PC-3 (cell line): ENCODE measurements around the gene SRGAP3. TPM values are rescaled to one million over a fixed set of nuclear protein-coding genes. Genes with fewer than 3 reads are reported as not detected.

Source experiments
- ATAC-seq: fragments of 200-7000 bp; cut with Tn5 transposase; 2 replicates; pipeline ENCODE4 v1.9.1; 2020; ENCODE audit warnings: mild to moderate bottlenecking, moderate library complexity
- BruUV-seq: library from RNA; stranded (reverse); fragments of 400-500 nt; replicated peaks from 2 replicates; lab custom pipeline; 2021; lab: Mats Ljungman, UMichigan
- CTCF ChIA-PET: fragments of 300-600 bp; sonication (Branson Sonifier 250); formaldehyde crosslinking; loops from one replicate; lab custom pipeline; 2022; ENCODE audit warnings: antibody characterized with exemption; lab: Charles Lee
- POLR2A ChIA-PET: fragments of 300-600 bp; sonication (Branson Sonifier 250); formaldehyde crosslinking; loops from one replicate; lab custom pipeline; 2022; ENCODE audit warnings: antibody characterized with exemption; ENCODE audit not compliant: unreplicated experiment; lab: Charles Lee
- DNase-seq: peaks from one replicate; pipeline ENCODE4 v3.0.0-alpha.2; 2015
- H2AFZ ChIP-seq: fragments of 300-600 bp; sonication (generic); 2 replicates; pipeline ENCODE4 v1.6.0; 2016; ENCODE audit warnings: antibody characterized with exemption, low read length
- H3F3A ChIP-seq: fragments of 300-600 bp; sonication (generic); one replicate; pipeline ENCODE4 v1.6.0; 2017; ENCODE audit warnings: antibody characterized with exemption, low read length, control low read depth, mild to moderate bottlenecking; ENCODE audit not compliant: unreplicated experiment
- H3K27ac ChIP-seq: fragments of 300-600 bp; sonication (generic); 2 replicates; pipeline ENCODE4 v1.5.1; 2016; ENCODE audit warnings: mild to moderate bottlenecking, low read length
- H3K27me3 ChIP-seq: fragments of 300-600 bp; sonication (generic); 2 replicates; pipeline ENCODE4 v1.6.1; 2016; ENCODE audit warnings: low read length, mixed read lengths
- H3K36me3 ChIP-seq: fragments of 300-600 bp; sonication (generic); 2 replicates; pipeline ENCODE4 v1.6.1; 2016; ENCODE audit warnings: low read depth, mixed run types, low read length, mixed read lengths
- H3K4me1 ChIP-seq: fragments of 300-600 bp; sonication (generic); 2 replicates; pipeline ENCODE4 v1.5.1; 2016; ENCODE audit warnings: low read length; ENCODE audit not compliant: insufficient read depth
- H3K4me2 ChIP-seq: fragments of 300-600 bp; sonication (generic); 2 replicates; pipeline ENCODE4 v1.6.0; 2016; ENCODE audit warnings: low read length
- H3K4me3 ChIP-seq: fragments of 300-600 bp; sonication (generic); 2 replicates; pipeline ENCODE4 v1.5.1; 2016; ENCODE audit warnings: mild to moderate bottlenecking, low read length, mixed read lengths
- H3K79me2 ChIP-seq: fragments of 300-600 bp; sonication (generic); 2 replicates; pipeline ENCODE4 v1.6.1; 2017; ENCODE audit warnings: low read length, mixed read lengths
- H3K9ac ChIP-seq: fragments of 300-600 bp; sonication (generic); 2 replicates; pipeline ENCODE4 v1.6.0; 2016; ENCODE audit warnings: mild to moderate bottlenecking, low read length
- H3K9me2 ChIP-seq: fragments of 300-600 bp; sonication (generic); replicated peaks from 2 replicates; pipeline ENCODE4 v1.6.1; 2016; ENCODE audit warnings: mixed run types, low read length, mixed read lengths
- H3K9me3 ChIP-seq: fragments of 300-600 bp; sonication (generic); 2 replicates; pipeline ENCODE4 v1.6.1; 2016; ENCODE audit warnings: low read length, mixed read lengths
- H4K20me1 ChIP-seq: fragments of 300-600 bp; sonication (generic); 2 replicates; pipeline ENCODE4 v1.6.1; 2016; ENCODE audit warnings: low read length, mixed read lengths
- CTCF ChIP-seq: fragments of 300-600 bp; sonication (generic); conservative IDR thresholded peaks from 2 replicates; pipeline ENCODE4 v1.5.1; 2017; ENCODE audit warnings: antibody characterized with exemption, low read depth, mild to moderate bottlenecking, low read length
- EZH2 ChIP-seq: fragments of 300-600 bp; sonication (generic); IDR thresholded peaks from one replicate; pipeline ENCODE4 v1.6.1; 2017; ENCODE audit warnings: antibody characterized with exemption, mild to moderate bottlenecking, low read length; ENCODE audit not compliant: unreplicated experiment
- EZH2phosphoT487 ChIP-seq: fragments of 300-600 bp; sonication (generic); IDR thresholded peaks from 2 replicates; pipeline ENCODE4 v1.6.1; 2018; ENCODE audit warnings: mild to moderate bottlenecking, antibody characterized with exemption, low read length, borderline replicate concordance
- intact Hi-C: fragments of 100-400 bp; cut with micrococcal nuclease; formaldehyde crosslinking; loops from 2 replicates; pipeline ENCODE4 v1.9.0; 2023
- total RNA-seq: library from RNA; depleted of rRNA; stranded (reverse); fragments of >200 nt; gene quantifications from 2 replicates; pipeline ENCODE4 v1.2.3, GENCODE V29; 2014

SRGAP3 gene
- total RNA-seq, 1 experiment from 2014 or later = 7.5 TPM

- no peak overlapping the region for H3K4me3 ChIP-seq
- no peak overlapping the region for H3K27ac ChIP-seq
- BruUV-seq = no TSS peak
- intact Hi-C loops = loop anchor here (1.0 to 5.0 kb wide), 7 partner anchors 78 to 404 kb away; partner anchors contain the start of genes OXTR and SRGAP3
- H3K4me1 ChIP-seq = no peaks in the 10 kb centered on the region
- H3K4me2 ChIP-seq = no peak overlapping the region
- H3F3A ChIP-seq = no peaks in the 10 kb centered on the region
- H3K27me3 ChIP-seq = no peaks in the 10 kb centered on the region
- no peaks in the 10 kb centered on the region for H3K79me2 ChIP-seq
- no peak for TF ChIP-seq EZH2
- TF ChIP-seq CTCF = no peak
- TF ChIP-seq EZH2phosphoT487 = no peak
- no peaks in the 10 kb centered on the region for H4K20me1 ChIP-seq
- DNase-seq (no peak), ATAC-seq (no peak)
- CTCF ChIA-PET = no interaction called here
- no peak overlapping the region for H3K9ac ChIP-seq
- H3K9me2 ChIP-seq = no peaks in the 10 kb centered on the region
- no peaks in the 10 kb centered on the region for H3K36me3 ChIP-seq
- POLR2A ChIA-PET = no interaction called here
- H2AFZ ChIP-seq = no peak overlapping the region
- no peaks in the 10 kb centered on the region for H3K9me3 ChIP-seq
These were observed 182.7 kb downstream of the SRGAP3 start for GRCh38 chr3:9066775-9067174.

GRCh38 chr3:9066141-9066540 is 183.3 kb downstream of the SRGAP3 start:
- ChIA-PET CTCF (no interaction called here), POLR2A (no interaction called here)
- no peaks in the 10 kb centered on the region for H3K9me2 ChIP-seq
- no peaks in the 10 kb centered on the region for H4K20me1 ChIP-seq
- DNase-seq (no peak), ATAC-seq (no peak)
- H3K4me2 ChIP-seq = no peak overlapping the region
- no peaks in the 10 kb centered on the region for H3F3A ChIP-seq
- no peak overlapping the region for H3K4me3 ChIP-seq
- no peak for TF ChIP-seq EZH2phosphoT487
- no peak for TF ChIP-seq CTCF
- TF ChIP-seq EZH2 = no peak
- H3K79me2 ChIP-seq = no peaks in the 10 kb centered on the region
- H3K36me3 ChIP-seq = no peaks in the 10 kb centered on the region
- H2AFZ ChIP-seq = no peak overlapping the region
- no peaks in the 10 kb centered on the region for H3K27me3 ChIP-seq
- intact Hi-C loops = loop anchor here (2.0 to 5.0 kb wide), 3 partner anchors 181 to 403 kb away; partner anchors contain the start of genes OXTR and SRGAP3
- H3K9ac ChIP-seq = no peak overlapping the region
- H3K9me3 ChIP-seq = no peaks in the 10 kb centered on the region
- no peaks in the 10 kb centered on the region for H3K4me1 ChIP-seq
- no TSS peak for BruUV-seq
- H3K27ac ChIP-seq = no peak overlapping the region

GRCh38 chr3:9064850-9065249 is 184.6 kb downstream of the SRGAP3 start:
- TF ChIP-seq EZH2phosphoT487 = no peak
- TF ChIP-seq EZH2 = no peak
- no peaks in the 10 kb centered on the region for H3K4me1 ChIP-seq
- no peak overlapping the region for H3K4me2 ChIP-seq
- H3K9ac ChIP-seq = no peak overlapping the region
- no peaks in the 10 kb centered on the region for H3K79me2 ChIP-seq
- intact Hi-C loops = loop anchor here (5.0 kb wide), 1 partner anchor 182 kb away; the partner anchor contains the start of gene SRGAP3
- CTCF ChIA-PET = no interaction called here
- no peak overlapping the region for H2AFZ ChIP-seq
- no peaks in the 10 kb centered on the region for H3F3A ChIP-seq
- no peaks in the 10 kb centered on the region for H3K9me2 ChIP-seq
- POLR2A ChIA-PET = no interaction called here
- no peak overlapping the region for H3K4me3 ChIP-seq
- ATAC-seq (no peak), DNase-seq (no peak)
- no peaks in the 10 kb centered on the region for H4K20me1 ChIP-seq
- no TSS peak for BruUV-seq
- H3K9me3 ChIP-seq = no peaks in the 10 kb centered on the region
- H3K27ac ChIP-seq = no peak overlapping the region
- H3K36me3 ChIP-seq = no peaks in the 10 kb centered on the region
- no peaks in the 10 kb centered on the region for H3K27me3 ChIP-seq
